GM19023 (cell line): Measurements from ENCODE around the gene NATD1.
A peak's percentile ranks its signal among the peaks of the same experiment; 100 is the strongest.

ENCODE experiments used
- ATAC-seq: cut with Tn5 transposase; IDR thresholded peaks from one replicate; pipeline ENCODE4 v1.9.1; 2021; ENCODE audit warnings: mild to moderate bottlenecking, moderate library complexity; ENCODE audit not compliant: unreplicated experiment

NATD1 gene, protein sequence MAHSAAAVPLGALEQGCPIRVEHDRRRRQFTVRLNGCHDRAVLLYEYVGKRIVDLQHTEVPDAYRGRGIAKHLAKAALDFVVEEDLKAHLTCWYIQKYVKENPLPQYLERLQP

DNA sequence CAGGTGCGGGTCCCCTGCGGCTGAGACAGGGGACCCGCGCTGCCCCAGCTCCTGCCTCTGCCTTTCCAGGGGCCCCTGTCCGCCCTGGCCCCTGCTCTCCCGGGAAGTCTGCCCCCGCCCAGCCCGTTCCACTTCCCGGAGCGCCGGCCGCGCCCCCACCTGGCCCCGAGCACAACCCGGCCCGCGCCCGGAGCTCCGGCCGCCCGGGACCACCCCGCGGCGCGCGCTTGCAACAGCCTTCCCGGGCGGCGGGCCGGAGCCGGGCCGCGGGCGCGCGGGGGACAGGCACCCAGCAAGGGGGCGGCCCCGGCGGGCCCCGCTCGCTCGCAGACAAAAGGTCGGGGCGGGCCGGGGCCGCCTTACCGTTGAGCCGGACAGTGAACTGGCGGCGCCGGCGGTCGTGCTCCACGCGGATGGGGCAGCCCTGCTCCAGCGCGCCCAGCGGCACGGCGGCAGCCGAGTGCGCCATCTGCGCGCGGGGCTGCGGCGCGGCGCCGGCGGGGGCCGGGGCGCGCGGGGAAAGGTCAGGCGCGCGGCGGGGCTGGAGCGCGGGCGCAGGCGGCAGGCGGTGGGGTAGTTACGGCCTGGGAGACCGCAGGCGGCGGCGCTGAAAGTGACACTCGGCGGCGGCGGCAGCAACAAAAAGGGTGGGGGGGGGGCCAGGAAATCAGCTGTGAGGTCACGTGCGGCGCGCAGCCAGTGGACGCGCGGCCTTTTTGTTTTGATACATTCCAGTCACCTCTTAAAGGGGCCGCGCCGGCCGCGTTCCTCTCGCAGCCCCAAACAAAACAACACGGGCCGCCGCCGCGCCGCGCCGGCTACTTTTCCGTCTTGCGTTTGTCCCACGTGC lies at the start of gene NATD1:
Gene NATD1, minus strand, starts transcription at position 615 of the 850 bp plus-strand sequence. Its CDS starts 146 bp downstream, at position 469.
- peak; percentile 86 for ATAC-seq

GRCh38 chr17:21301593-21302550 lies 48.7 kb upstream of the NATD1 start:
- ATAC-seq = no peak

DNA sequence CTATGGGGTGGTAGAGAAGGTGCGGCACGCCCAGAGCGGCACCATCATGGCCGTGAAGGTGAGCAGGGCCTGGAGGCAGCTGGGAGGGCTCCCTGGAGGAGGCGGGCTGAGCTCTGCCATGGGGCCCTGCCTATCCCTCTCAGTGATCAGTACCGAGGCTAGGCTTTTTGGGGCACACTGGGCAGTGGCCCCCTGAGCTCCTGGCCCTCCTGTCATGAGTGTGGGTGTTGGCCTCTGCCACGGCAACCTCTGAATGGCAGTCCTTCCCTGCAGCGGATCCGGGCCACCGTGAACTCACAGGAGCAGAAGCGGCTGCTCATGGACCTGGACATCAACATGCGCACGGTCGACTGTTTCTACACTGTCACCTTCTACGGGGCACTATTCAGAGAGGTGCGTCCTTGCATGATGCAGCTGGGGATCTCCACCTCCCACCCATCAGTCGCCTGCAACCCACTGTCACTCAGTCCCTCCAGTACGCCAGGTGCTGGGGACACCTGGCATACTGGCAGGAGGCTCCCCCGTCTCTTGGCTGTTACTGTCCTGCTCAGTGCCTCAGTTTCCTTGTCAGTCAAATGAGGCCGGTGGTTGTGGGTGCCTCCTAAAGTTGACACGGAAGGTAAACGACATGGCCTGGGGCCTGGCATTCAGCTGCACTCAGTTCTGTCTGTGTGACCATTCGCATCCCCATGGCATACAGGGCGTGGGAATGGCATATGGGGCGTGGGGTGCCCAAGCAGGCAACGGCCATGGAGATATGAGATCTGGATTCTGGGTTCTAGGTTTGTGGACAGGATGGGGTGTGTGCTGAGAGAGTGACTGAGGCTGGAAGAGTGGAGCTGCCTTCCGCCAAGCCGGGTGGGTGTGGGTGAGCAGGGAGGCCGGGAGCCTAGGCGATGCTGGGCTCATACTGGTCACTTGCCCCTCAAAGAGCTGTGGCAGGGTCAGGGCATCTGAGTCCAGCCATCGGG lies 47.7 kb upstream of the NATD1 start:
- ATAC-seq = no peak

DNA sequence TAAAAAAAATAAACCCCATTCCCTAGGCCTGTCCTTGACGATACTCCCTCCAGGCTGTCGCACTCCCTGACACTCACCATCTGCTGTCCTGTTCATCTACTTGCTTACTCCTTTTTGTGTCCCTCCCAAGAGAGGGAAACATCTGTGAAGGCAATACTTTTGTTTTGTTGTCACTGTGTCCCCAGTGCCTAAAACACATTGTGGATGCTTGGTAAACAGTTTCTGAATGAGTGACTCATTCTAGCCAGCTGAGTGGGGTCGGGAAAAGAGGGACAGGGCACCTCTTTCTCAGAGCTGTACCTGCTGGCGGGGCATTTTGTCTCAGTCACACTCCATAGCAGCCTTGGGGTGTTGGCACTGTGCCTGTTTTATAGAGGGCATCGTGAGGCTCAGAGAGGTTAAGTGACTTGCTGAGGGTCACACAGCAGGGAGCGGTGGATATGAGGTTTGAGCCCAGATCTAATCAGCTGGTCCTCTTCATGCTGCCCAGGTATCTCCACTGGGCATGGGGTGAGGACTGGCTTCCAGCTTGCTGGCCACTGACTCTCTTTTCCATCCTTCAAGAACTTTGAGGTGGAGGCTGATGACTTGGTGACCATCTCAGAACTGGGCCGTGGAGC lies 46.9 kb upstream of the NATD1 start:
- no peak for ATAC-seq

GRCh38 chr17:21298983-21299519 lies 45.8 kb upstream of the NATD1 start:
- no peak for ATAC-seq

GRCh38 chr17:21298056-21298982 lies 45.1 kb upstream of the NATD1 start:
- ATAC-seq = no peak

DNA sequence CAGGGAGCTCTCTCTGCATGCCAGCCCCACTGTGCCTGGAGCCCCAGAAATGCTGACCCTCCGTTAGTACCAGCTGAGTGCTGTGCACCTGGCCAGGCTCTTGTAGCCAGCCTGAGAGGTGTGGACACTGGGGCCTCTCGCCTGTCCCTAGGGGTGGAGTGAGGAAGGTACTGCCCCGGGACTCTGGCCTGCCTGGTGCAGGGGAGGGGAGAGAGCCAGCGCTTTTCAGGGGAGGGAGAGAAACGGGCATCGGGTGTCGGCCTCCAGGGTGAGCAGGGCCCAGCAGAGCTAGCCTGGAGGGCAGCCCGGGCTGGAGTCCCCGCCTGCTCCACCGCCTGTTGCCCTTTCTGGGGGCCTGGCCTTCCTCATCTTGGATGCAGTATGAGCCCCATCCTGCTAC lies 44.4 kb upstream of the NATD1 start:
- no peak for ATAC-seq

- no peak for ATAC-seq
These were observed 43.9 kb upstream of the NATD1 start for GRCh38 chr17:21297026-21297520.

GRCh38 chr17:21296097-21297025 lies 43.2 kb upstream of the NATD1 start:
- no peak for ATAC-seq

- no peak for ATAC-seq
These were observed 42.1 kb upstream of the NATD1 start for GRCh38 chr17:21295036-21295952.

- no peak for ATAC-seq
These were observed 41.3 kb upstream of the NATD1 start for GRCh38 chr17:21294321-21295035.

GRCh38 chr17:21293831-21294210 lies 40.6 kb upstream of the NATD1 start:
- no peak for ATAC-seq

- ATAC-seq = no peak
These were observed 39.9 kb upstream of the NATD1 start for GRCh38 chr17:21292867-21293830.

DNA sequence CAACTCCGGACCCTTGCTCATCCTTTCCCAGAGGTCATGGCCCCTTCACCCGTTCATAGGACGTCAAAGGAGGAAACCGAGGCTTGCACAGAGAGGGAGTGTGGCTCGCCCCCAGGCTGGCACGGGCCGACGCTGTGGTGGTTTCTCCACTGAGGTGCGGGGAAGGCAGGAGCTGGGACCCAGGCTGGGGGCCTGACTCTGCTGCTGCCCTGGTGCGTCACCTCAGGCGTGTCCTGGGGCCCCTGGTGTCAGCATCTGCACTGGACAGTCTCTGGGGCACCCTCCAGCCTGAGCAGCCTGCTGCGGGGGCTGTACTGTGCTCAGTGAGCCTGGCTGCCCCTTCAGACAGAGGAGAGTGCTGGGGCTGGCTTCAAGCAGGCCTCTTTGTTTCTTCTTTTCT lies 38.7 kb upstream of the NATD1 start:
- no peak for ATAC-seq
